Esophagus (tissue), 2 donors: ENCODE measurements around the gene BCKDHA. TPM values are rescaled to one million over a fixed set of nuclear protein-coding genes. Genes with fewer than 3 reads are reported as not detected.
"Not testable (repeated sequence)": the region's sequence is repeated elsewhere in the genome, so short reads cannot be mapped to it uniquely, and the experiment has no call there.

Experiments
- H3K27ac ChIP-seq, 2 donors: one replicate each; pipeline ENCODE4 v1.5.1; 2013; ENCODE audit warnings: low read depth in 2 of 2, mild to moderate bottlenecking in 2 of 2, inconsistent platforms in 1 of 2, low read length in 1 of 2, moderate library complexity in 1 of 2
- H3K27me3 ChIP-seq, 2 donors: one replicate each; pipeline ENCODE4 v1.6.1; 2013; ENCODE audit warnings: low read length in 2 of 2, control low read depth in 1 of 2, mild to moderate bottlenecking in 1 of 2; ENCODE audit not compliant: insufficient read depth in 2 of 2, control insufficient read depth in 1 of 2
- H3K36me3 ChIP-seq, 2 donors: one replicate each; pipeline ENCODE4 v1.6.1; 2013; ENCODE audit warnings: low read length in 1 of 2; ENCODE audit not compliant: control insufficient read depth in 2 of 2, insufficient read depth in 2 of 2
- H3K4me1 ChIP-seq, 2 donors: one replicate each; pipeline ENCODE4 v1.6.1; 2013; ENCODE audit warnings: low read length in 1 of 2; ENCODE audit not compliant: control insufficient read depth in 2 of 2, insufficient read depth in 2 of 2
- H3K4me3 ChIP-seq, 2 donors: one replicate each; pipeline ENCODE4 v1.5.1; 2013; ENCODE audit warnings: low read length in 2 of 2, mild to moderate bottlenecking in 2 of 2, low read depth in 1 of 2, moderate library complexity in 1 of 2
- H3K9me3 ChIP-seq, 2 donors: one replicate each; pipeline ENCODE4 v1.6.1; 2013; ENCODE audit warnings: mild to moderate bottlenecking in 2 of 2, low read depth in 1 of 2, low read length in 1 of 2, moderate library complexity in 1 of 2; ENCODE audit not compliant: control insufficient read depth in 2 of 2, insufficient read depth in 1 of 2
- WGBS, 2 donors: extraction: QIAGEN DNeasy Blood & Tissue Kit; methylation state at CpG; one replicate each; pipeline ENCODE4 v1.1.7; 2013; 5-methylcytosine and 5-hydroxymethylcytosine counted together
- polyA plus RNA-seq, 2 donors: library from polyadenylated mRNA; stranded (reverse); fragments of 200-250 nt; gene quantifications; one replicate each; pipeline ENCODE4 v1.2.3, GENCODE V29; 2013
- donor health status: healthy with polysubstance abuse.
- donor health status: Bipolar disorder and iron deficiency.

The BCKDHA gene
- polyA plus RNA-seq, 2 donors: 37.0 to 61.8 TPM

DNA sequence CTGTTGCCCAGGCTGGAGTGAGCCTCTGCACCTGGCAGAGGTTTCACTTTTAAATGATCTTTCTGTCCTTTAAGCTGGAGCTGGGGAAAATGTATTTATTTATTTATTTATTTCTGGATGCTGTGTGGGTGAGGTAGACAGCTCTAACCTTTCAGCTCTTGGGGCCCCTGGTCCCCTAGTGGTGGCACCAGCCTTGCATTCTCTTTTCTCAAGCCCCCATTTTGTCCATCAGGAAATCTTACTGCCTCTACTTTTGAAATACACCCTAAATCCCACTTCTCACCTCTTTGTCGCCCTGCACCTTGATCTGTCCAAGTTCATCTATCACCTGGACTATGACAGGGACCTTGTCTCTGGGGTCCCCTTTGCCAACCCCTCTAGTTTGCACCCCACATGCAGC lies 31.5 kb upstream of the BCKDHA start:
- Histone ChIP-seq H3K4me3 (no peak overlapping the region), H3K4me1 (peaks cover 0 to 6% of the 10 kb centered on the region in 2 donors), H3K36me3 (no peaks in the 10 kb centered on the region), H3K9me3 (no peaks in the 10 kb centered on the region), H3K27ac (no peak overlapping the region), H3K27me3 (no peaks in the 10 kb centered on the region)
- 89 to 97% methylated on average over 1 of the region's 1 CpG for WGBS, 2 donors

DNA sequence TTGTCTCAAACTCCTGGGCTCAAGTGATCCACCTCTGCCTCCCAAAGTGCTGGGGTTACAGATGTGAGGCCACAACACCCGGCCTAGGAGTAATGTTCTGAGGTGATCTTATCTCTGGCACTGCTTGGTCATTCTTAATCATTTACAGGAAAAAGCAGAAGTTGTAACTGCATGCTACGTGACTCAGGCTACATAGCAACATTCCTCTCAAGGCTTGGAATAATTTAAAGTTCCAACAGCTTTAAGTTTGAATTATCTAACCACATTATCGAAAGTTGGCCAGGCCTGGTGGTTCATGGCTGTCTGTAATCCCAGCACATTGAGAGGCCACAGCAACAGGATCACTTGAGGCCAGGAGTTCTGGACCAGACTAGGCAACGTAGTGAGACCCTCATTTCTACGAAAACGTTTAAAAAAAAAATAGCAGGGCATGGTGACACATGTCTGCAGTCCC lies 29.7 kb upstream of the BCKDHA start:
- 54 to 57% methylated on average over 6 of the region's 6 CpGs for WGBS, 2 donors

DNA sequence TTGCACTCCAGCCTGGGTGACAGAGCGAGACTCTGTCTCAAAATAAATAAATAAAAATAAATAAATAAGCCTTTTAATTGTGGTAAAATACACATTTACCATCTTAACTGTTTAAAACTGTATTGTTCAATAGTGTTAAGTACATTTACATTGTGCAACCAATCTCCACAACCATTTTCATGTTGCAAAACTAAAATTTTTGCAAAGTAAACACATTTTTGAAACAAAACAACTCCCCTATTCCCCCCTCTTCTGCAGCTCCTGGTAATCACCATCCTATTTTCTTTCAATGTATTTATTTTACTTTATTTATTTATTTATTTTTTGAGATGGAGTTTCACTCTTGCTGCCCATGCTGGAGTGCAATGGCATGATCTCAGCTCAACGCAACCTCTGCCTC lies 27.8 kb upstream of the BCKDHA start:
- 99 to 100% methylated on average over 2 of the region's 2 CpGs for WGBS, 2 donors
- Histone ChIP-seq H3K9me3 (no peaks in the 10 kb centered on the region), H3K4me3 (no peak overlapping the region), H3K27ac (no peak overlapping the region), H3K4me1 (peaks cover 0 to under 1% of the 10 kb centered on the region in 2 donors), H3K27me3 (no peaks in the 10 kb centered on the region), H3K36me3 (no peaks in the 10 kb centered on the region)

More for the DNA sequence above, 29.7 kb upstream of the BCKDHA start:
- H3K4me1 ChIP-seq: peaks cover 0 to 6% of the 10 kb centered on the region in 2 donors
- H3K27me3 ChIP-seq: no peaks in the 10 kb centered on the region
- no peak overlapping the region for H3K4me3 ChIP-seq
- H3K9me3 ChIP-seq: no peaks in the 10 kb centered on the region
- peak overlapping the region; percentile 14 to 26 for H3K27ac ChIP-seq
- H3K36me3 ChIP-seq: no peaks in the 10 kb centered on the region

DNA sequence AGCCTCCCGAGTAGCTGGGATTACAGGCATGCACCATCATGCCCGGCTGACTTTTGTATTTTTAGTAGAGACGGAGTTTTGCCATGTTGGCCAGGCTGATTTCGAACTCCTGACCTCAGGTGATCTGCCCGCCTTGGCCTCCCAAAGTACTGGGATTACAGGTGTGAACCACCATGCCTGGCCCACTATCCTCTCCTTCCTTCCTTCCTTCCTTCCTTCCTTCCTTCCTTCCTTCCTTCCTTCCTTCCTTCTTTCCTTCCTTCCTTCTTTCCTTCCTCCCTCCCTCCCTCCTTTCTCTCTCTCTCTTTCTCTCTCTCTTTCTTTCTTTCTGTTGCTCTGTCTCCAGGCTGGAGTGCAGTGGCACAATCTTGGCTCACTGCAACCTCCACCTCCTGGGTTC lies 26.5 kb upstream of the BCKDHA start:
- H3K4me1 ChIP-seq, H3K4me3 ChIP-seq, H3K27ac ChIP-seq, H3K36me3 ChIP-seq, H3K9me3 ChIP-seq, H3K27me3 ChIP-seq: not testable (repeated sequence)
- 76 to 81% methylated on average over 5 of the region's 5 CpGs for WGBS, 2 donors

DNA sequence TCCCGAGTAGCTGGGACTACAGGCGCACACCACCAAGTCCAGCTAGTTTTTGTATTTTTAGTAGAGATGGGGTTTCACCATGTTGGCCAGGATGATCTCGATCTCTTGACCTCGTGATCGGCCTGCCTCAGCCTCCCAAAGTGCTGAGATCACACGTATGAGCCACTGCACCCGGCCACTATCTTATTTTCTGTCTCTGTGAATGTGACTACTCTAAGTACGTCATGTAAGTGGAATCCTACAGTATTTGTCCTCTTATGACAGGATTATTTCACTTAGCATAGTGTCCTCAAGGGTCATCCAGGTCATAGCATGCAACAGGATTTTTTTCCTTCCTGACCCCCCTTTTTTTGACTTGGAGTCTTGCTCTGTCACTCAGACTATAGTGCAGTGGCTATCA lies 26.1 kb upstream of the BCKDHA start:
- H3K4me3 ChIP-seq: no peak overlapping the region
- H3K4me1 ChIP-seq: peaks cover 0 to under 1% of the 10 kb centered on the region in 2 donors
- WGBS, 2 donors: 94 to 95% methylated on average over 8 of the region's 8 CpGs
- no peaks in the 10 kb centered on the region for H3K36me3 ChIP-seq
- no peaks in the 10 kb centered on the region for H3K27me3 ChIP-seq
- H3K9me3 ChIP-seq: no peaks in the 10 kb centered on the region
- no peak overlapping the region for H3K27ac ChIP-seq

DNA sequence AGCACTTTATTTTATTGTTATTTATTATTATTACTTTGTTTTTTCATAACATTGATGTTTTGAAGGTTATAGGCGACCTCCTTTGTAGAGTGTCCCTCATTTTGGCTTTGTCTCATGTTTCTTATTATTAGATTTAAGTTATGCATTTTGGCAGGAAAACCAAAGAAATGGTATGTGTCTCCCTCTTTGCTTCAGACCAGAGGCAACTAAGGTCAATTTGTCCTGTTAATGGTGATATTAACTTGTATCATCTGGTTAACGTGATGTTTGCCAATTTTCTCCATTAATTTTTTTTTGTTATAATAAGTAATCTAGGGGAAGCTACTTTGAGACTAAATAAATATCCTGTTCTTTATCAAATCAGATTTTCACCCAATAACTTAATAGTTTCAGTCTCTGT lies 25.1 kb upstream of the BCKDHA start:
- no peaks in the 10 kb centered on the region for H3K9me3 ChIP-seq
- H3K36me3 ChIP-seq: no peaks in the 10 kb centered on the region
- no peaks in the 10 kb centered on the region for H3K27me3 ChIP-seq
- H3K4me3 ChIP-seq: no peak overlapping the region
- WGBS, 2 donors: 69 to 74% methylated on average over 2 of the region's 2 CpGs
- no peak overlapping the region for H3K27ac ChIP-seq
- peaks cover 0 to 4% of the 10 kb centered on the region in 2 donors for H3K4me1 ChIP-seq

DNA sequence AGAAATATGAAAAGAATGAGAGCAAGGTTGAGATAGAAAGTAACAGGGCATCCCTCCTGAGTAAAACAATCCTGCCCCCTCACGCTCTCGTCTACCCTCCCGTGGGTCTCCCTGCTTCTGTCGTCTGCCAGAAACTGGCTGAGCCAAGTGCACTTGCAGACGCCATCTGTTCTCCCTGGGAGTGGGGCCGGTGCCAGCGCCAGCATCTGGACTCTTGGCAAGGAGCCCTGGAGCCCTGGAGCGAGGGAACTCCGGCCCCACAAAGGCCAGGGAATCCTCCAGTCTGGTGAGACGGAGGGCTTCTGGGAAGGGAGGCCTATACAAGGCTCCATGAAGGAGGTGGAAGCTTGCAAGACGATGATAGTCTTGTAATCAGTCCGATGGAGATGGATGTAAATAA lies 23.6 kb upstream of the BCKDHA start:
- WGBS, 2 donors: 27 to 30% methylated on average over 12 of the region's 12 CpGs
- peaks cover 0 to 4% of the 10 kb centered on the region in 2 donors for H3K4me1 ChIP-seq
- peaks cover 0 to 3% of the 10 kb centered on the region in 2 donors for H3K36me3 ChIP-seq
- no peaks in the 10 kb centered on the region for H3K27me3 ChIP-seq
- no peak overlapping the region for H3K4me3 ChIP-seq
- no peaks in the 10 kb centered on the region for H3K9me3 ChIP-seq
- H3K27ac ChIP-seq: no peak overlapping the region

DNA sequence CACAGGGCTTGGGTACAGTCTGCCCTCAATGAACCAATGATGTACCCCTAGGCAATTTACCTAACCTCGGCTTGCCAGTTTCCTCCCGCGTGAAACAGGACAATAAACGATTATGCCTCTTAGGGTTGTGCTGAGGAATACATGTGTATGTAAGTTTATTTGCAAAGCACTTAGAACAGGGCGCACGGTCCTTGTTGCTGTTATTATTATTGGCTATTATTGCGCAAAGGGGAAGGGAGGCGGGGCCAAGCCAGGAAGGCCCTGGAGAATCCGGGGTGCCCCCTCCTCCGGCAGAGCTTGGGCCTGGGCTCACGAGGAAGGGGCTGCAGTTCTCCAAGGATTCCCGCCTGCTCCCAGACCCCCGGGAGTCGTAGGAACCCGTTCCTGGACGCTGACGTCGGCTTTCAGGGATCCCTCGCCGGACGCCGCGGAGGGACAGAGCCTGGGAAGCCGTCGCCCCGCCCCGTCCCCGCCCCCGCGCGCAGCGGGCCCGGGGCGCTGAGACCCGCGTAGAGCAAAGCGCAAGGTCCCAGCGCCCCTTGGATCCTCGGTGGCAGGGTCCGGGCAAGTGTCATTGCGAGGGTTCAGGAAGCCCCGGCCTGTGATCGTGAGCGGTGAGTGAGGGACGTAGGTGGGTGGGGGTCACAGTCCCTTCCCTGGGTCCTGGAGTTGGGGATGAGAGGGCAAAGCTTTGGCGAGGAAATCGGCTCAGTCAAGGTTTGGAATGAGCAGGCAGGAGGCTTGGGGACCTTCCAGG lies 21.2 kb upstream of the BCKDHA start, which contains the start of gene TMEM91:
Gene TMEM91 (plus strand): TSS at position 293 of the 757 bp plus-strand sequence. CDS start 1,777 bp downstream, outside the sequence.
- Histone ChIP-seq H3K4me3 (peak within 1 kb of the TSS; percentile 64 to 71), H3K27ac (peak within 1 kb of the TSS; percentile 63 to 76), H3K36me3 (peaks cover 0 to 3% of the 10 kb centered on the region in 2 donors), H3K27me3 (no peaks in the 10 kb centered on the region), H3K4me1 (peaks cover 0 to 4% of the 10 kb centered on the region in 2 donors), H3K9me3 (no peaks in the 10 kb centered on the region)
- 3 to 5% methylated on average over 45 to 47 of the region's 47 CpGs for WGBS, 2 donors

DNA sequence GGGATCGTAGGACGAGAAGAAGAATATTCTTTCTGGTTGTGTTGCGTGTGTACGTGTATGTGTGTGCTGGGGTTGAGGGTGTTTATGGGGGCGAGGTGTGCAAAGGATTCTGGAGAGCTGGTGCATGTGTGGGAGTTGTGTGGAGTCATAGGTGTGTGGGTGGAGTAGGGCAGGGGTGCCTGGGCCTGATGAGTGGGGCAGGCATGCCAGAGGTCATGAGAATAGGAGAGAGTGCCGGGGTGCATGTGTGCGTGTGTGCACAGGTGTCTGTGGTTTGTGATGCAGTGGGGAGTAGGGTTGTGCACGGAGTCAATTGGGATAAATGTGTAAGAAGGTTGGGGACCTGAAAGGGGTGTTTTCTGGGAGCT lies 20.6 kb upstream of the BCKDHA start:
- no peaks in the 10 kb centered on the region for H3K9me3 ChIP-seq
- H3K27me3 ChIP-seq: no peaks in the 10 kb centered on the region
- peaks cover 0 to 4% of the 10 kb centered on the region in 2 donors for H3K4me1 ChIP-seq
- peaks cover 0 to 3% of the 10 kb centered on the region in 2 donors for H3K36me3 ChIP-seq
- WGBS, 2 donors: 52 to 55% methylated on average over 8 of the region's 8 CpGs
- H3K4me3 ChIP-seq: peak overlapping the region; percentile 64 to 71
- peak overlapping the region; percentile 63 to 76 for H3K27ac ChIP-seq
